A549 (cell line): Measurements from ENCODE around the gene BDH1. TPM values are rescaled to one million over a fixed set of nuclear protein-coding genes. Genes with fewer than 3 reads are reported as not detected.

Source experiments
- ATAC-seq, 2 experiments: fragments of 200-7000 bp in 1 of 2; fragments of >200 bp in 1 of 2; cut with Nextera tagmentation in 1 of 2; cut with Tn5 transposase in 1 of 2; 3 replicates each; pipeline versions ENCODE4 v1.8.0 to v1.9.1; 2018 to 2020; ENCODE audit warnings: mild to moderate bottlenecking in 1 of 2, moderate library complexity in 1 of 2
- CTCF ChIA-PET: fragments of 300-600 bp; sonication (Branson Sonifier 250); formaldehyde crosslinking; extraction: SDS; loops from one replicate; lab custom pipeline; 2021; ENCODE audit warnings: antibody characterized with exemption, inconsistent platforms; lab: Yijun Ruan, JAX
- POLR2A ChIA-PET: fragments of 350-600 bp; formaldehyde crosslinking; extraction: SDS; loops from one replicate; lab custom pipeline; 2021; ENCODE audit warnings: antibody characterized with exemption, inconsistent platforms; lab: Yijun Ruan, JAX
- DNase-seq, 2 experiments: peaks; one replicate each; pipeline versions ENCODE4 v3.0.0 to v3.0.0-alpha.2; 2011 to 2016; ENCODE audit warnings: low read depth in 1 of 2, low spot score in 1 of 2
- FAIRE-seq: peaks from 2 replicates; lab custom pipeline; 2011; peaks lifted over from hg19 to GRCh38; lab: Jason Lieb, UNC
- H3K27ac ChIP-seq, 2 experiments: fragments of >200 bp; sonication (Bioruptor Twin); formaldehyde crosslinking; 3 replicates each; pipeline ENCODE4 v1.5.1; 2016 to 2017
- H3K4me1 ChIP-seq: fragments of >200 bp; sonication (Bioruptor Twin); formaldehyde crosslinking; 3 replicates; pipeline ENCODE4 v1.6.1; 2016
- H3K4me2 ChIP-seq: fragments of >200 bp; sonication (Bioruptor Twin); formaldehyde crosslinking; 3 replicates; pipeline ENCODE4 v1.6.1; 2016
- H3K4me3 ChIP-seq: fragments of >200 bp; sonication (Bioruptor Twin); formaldehyde crosslinking; 3 replicates; pipeline ENCODE4 v1.5.1; 2016
- H3K9me3 ChIP-seq: fragments of >200 bp; sonication (Bioruptor Twin); formaldehyde crosslinking; 3 replicates; pipeline ENCODE4 v1.6.1; 2016
- CBX2 ChIP-seq: fragments of 200-600 bp; sonication (generic); IDR thresholded peaks from 2 replicates; pipeline ENCODE4 v1.6.1; 2016; ENCODE audit warnings: low read depth, mild to moderate bottlenecking, borderline replicate concordance
- CBX8 ChIP-seq: fragments of 200-600 bp; sonication (generic); IDR thresholded peaks from 2 replicates; pipeline ENCODE4 v1.6.1; 2016
- CHD2 ChIP-seq: fragments of 150-350 bp; IDR thresholded peaks from 2 replicates; pipeline ENCODE4 v1.6.1; 2014; ENCODE audit warnings: low read length; ENCODE audit not compliant: partially characterized antibody
- FOSB ChIP-seq: fragments of 250-450 bp; sonication (Bioruptor Pico); IDR thresholded peaks from 2 replicates; pipeline ENCODE4 v1.5.0; 2020; ENCODE audit warnings: mild to moderate bottlenecking, moderate library complexity
- HDAC2 ChIP-seq: fragments of 200-600 bp; sonication (generic); IDR thresholded peaks from 2 replicates; pipeline ENCODE4 v1.6.1; 2016
- KDM1A ChIP-seq: fragments of 200-600 bp; sonication (generic); IDR thresholded peaks from 2 replicates; pipeline ENCODE4 v1.6.1; 2016; ENCODE audit warnings: low read depth, mild to moderate bottlenecking
- MAFK ChIP-seq: fragments of 450-650 bp; IDR thresholded peaks from 2 replicates; pipeline ENCODE4 v1.6.1; 2014; ENCODE audit not compliant: partially characterized antibody
- NFE2L2 ChIP-seq: fragments of 150-350 bp; conservative IDR thresholded peaks from 2 replicates; pipeline ENCODE4 v1.6.1; 2014; ENCODE audit warnings: low read length
- NR3C1 ChIP-seq: fragments of >200 bp; sonication (Bioruptor Twin); formaldehyde crosslinking; IDR thresholded peaks from 3 replicates; pipeline ENCODE4 v1.6.1; 2017
- PHF8 ChIP-seq: fragments of 200-600 bp; sonication (generic); IDR thresholded peaks from 2 replicates; pipeline ENCODE4 v1.6.1; 2016; ENCODE audit warnings: low read depth, mild to moderate bottlenecking, antibody characterized with exemption, moderate library complexity, borderline replicate concordance
- POLR2A ChIP-seq: IDR thresholded peaks from 2 replicates; pipeline ENCODE4 v1.6.1; 2012; ENCODE audit warnings: mild to moderate bottlenecking, low read length
- RAD21 ChIP-seq, 2 experiments: fragments of >200 bp in 1 of 2; sonication (Bioruptor Twin) in 1 of 2; formaldehyde crosslinking in 1 of 2; IDR thresholded peaks in 1 of 2; conservative IDR thresholded peaks in 1 of 2; 2 replicates in 1 of 2; 3 replicates in 1 of 2; pipeline ENCODE4 v1.6.1; 2012 to 2018; ENCODE audit warnings: inconsistent platforms in 1 of 2
- RCOR1 ChIP-seq: fragments of 150-350 bp; IDR thresholded peaks from 2 replicates; pipeline ENCODE4 v1.6.1; 2014; ENCODE audit warnings: antibody characterized with exemption, low read length, low read depth
- SMC3 ChIP-seq: fragments of >200 bp; sonication (Bioruptor Twin); formaldehyde crosslinking; IDR thresholded peaks from 3 replicates; pipeline ENCODE4 v1.6.1; 2018; ENCODE audit warnings: inconsistent platforms
- ZFP36 ChIP-seq: fragments of 450-650 bp; IDR thresholded peaks from 2 replicates; pipeline ENCODE4 v1.6.1; 2014; ENCODE audit warnings: borderline replicate concordance; ENCODE audit not compliant: partially characterized antibody
- ZNF302 ChIP-seq: fragments of 250-450 bp; sonication (Bioruptor Pico); IDR thresholded peaks from 2 replicates; pipeline ENCODE4 v1.9.0; 2021; ENCODE audit warnings: inconsistent platforms, mild to moderate bottlenecking, moderate library complexity
- WGBS: methylation state at CpG from one replicate; pipeline ENCODE4 v1.1.6; 2017; ENCODE audit errors: missing lambda C conversion rate; 5-methylcytosine and 5-hydroxymethylcytosine counted together
- polyA plus RNA-seq, 4 experiments: library from polyadenylated mRNA; depleted of rRNA in 3 of 4; stranded (reverse); fragments of >200 nt; fragmentation: RNase III in 1 of 4; extraction: RNeasy Plus Mini Kit Qiagen cat#74134 plus additional on column Dnase treatment in 1 of 4; gene quantifications; 2 replicates in 3 of 4; 3 replicates in 1 of 4; pipeline ENCODE4 v1.2.3, GENCODE V29; 2011 to 2017
- TF ChIP-seq, protein P1 (sequence below): IDR thresholded peaks from 2 replicates; pipeline ENCODE4 v1.6.1; 2012
- TF ChIP-seq, protein P2 (sequence below): fragments of 150-350 bp; IDR thresholded peaks from 2 replicates; pipeline ENCODE4 v1.6.1; 2014; ENCODE audit warnings: low read depth, mild to moderate bottlenecking, low read length
- TF ChIP-seq, protein P3 (sequence below): fragments of 200-600 bp; sonication (generic); IDR thresholded peaks from 2 replicates; pipeline ENCODE4 v1.6.1; 2016; ENCODE audit warnings: antibody characterized with exemption, mild to moderate bottlenecking, moderate library complexity

BDH1 gene
- polyA plus RNA-seq, 2 of the 4 experiments (the other 2 are of a cell fraction) = 3.1 to 4.6 TPM

DNA sequence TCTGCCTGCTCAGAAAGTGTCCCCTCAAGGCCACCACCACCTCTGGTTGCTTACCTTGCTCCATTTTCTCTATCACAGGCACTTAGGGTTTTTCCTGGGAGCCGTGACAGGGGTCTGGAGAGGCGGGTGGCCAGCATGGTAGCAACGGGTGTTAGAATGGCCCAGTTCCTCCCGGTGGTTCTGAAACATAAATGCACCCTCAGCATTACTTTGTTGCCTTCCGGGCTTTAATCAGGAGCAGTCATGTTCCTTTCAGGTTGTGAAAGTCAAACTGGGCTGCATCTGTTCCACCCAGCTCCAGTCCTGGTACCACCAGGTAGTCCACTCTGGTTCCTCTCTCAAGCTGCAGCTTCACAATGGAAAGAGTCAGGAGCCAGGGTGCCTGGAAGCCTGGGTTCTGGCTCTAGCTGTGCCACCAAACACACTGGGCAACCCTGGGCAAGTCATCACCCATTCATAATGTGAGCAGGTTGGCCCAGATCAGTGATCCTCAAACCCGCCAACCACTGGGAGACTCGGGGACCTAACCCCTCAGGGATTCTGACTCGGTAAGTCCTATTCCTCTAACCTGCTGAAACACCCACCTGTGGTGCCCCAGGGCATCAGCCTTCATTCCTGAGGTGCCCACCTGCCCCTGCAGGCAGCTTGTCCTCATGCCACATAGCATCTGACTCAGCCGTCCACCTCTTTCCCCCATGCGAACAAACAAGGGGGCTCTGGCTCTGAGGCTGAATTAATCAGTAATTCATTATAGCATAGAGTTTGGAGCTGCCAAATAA lies 9.3 kb downstream of the BDH1 start:
- ATAC-seq = no peak
- ChIA-PET CTCF (no interaction called here), POLR2A (no interaction called here)
- DNase-seq = no peak
- H3K4me1 ChIP-seq = no peaks in the 10 kb centered on the region
- TF ChIP-seq MAFK = peak; percentile 60
- no peak for TF ChIP-seq RAD21 (conservative IDR thresholded peaks at IDR 0.05 in 1 of 2, IDR thresholded peaks at IDR 0.05 in 1 of 2)
- TF ChIP-seq, all 56 proteins: peak for 1
- no peak for FAIRE-seq
- H3K27ac ChIP-seq = no peak overlapping the region
- WGBS = 82% methylated on average over 10 of the region's 10 CpGs
- no peaks in the 10 kb centered on the region for H3K9me3 ChIP-seq
- no peak overlapping the region for H3K4me3 ChIP-seq
- no peak overlapping the region for H3K4me2 ChIP-seq

DNA sequence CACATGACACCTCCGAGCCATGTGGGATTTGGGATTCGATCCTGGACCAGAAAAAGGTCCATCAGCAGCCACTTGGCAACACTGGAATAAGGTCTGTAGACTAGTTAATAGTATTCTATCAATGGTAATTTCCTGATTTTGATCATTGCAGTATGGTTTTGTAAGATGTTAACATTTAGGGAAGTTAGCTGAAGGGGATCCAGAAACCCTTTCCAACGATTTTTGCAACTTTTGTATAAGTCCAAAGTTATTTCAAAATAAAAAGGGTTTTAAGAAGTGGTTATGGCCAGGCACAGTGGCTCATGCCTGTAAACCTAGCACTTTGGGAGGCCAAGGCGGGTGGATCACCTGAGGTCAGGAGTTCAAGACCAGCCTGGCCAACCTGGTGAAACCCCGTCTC lies 10.2 kb downstream of the BDH1 start:
- WGBS = 83% methylated on average over 5 of the region's 5 CpGs
- no peak for TF ChIP-seq NFE2L2
- TF ChIP-seq, protein P1, sequence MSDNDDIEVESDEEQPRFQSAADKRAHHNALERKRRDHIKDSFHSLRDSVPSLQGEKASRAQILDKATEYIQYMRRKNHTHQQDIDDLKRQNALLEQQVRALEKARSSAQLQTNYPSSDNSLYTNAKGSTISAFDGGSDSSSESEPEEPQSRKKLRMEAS = no peak
- TF ChIP-seq CHD2 = no peak
- no peak for TF ChIP-seq CBX8
- no peak for TF ChIP-seq SMC3
- no peak for TF ChIP-seq ZNF302 (CRISPR knock-in tag)
- TF ChIP-seq, protein P2, sequence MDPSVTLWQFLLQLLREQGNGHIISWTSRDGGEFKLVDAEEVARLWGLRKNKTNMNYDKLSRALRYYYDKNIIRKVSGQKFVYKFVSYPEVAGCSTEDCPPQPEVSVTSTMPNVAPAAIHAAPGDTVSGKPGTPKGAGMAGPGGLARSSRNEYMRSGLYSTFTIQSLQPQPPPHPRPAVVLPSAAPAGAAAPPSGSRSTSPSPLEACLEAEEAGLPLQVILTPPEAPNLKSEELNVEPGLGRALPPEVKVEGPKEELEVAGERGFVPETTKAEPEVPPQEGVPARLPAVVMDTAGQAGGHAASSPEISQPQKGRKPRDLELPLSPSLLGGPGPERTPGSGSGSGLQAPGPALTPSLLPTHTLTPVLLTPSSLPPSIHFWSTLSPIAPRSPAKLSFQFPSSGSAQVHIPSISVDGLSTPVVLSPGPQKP = no peak
- TF ChIP-seq NR3C1 = no peak
- TF ChIP-seq FOSB = no peak
- no peak for TF ChIP-seq RCOR1
- TF ChIP-seq, protein P3, sequence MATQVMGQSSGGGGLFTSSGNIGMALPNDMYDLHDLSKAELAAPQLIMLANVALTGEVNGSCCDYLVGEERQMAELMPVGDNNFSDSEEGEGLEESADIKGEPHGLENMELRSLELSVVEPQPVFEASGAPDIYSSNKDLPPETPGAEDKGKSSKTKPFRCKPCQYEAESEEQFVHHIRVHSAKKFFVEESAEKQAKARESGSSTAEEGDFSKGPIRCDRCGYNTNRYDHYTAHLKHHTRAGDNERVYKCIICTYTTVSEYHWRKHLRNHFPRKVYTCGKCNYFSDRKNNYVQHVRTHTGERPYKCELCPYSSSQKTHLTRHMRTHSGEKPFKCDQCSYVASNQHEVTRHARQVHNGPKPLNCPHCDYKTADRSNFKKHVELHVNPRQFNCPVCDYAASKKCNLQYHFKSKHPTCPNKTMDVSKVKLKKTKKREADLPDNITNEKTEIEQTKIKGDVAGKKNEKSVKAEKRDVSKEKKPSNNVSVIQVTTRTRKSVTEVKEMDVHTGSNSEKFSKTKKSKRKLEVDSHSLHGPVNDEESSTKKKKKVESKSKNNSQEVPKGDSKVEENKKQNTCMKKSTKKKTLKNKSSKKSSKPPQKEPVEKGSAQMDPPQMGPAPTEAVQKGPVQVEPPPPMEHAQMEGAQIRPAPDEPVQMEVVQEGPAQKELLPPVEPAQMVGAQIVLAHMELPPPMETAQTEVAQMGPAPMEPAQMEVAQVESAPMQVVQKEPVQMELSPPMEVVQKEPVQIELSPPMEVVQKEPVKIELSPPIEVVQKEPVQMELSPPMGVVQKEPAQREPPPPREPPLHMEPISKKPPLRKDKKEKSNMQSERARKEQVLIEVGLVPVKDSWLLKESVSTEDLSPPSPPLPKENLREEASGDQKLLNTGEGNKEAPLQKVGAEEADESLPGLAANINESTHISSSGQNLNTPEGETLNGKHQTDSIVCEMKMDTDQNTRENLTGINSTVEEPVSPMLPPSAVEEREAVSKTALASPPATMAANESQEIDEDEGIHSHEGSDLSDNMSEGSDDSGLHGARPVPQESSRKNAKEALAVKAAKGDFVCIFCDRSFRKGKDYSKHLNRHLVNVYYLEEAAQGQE = no peak
- TF ChIP-seq CBX2 = no peak
- no peak for TF ChIP-seq ZFP36
- no peak for TF ChIP-seq PHF8
- no peak for TF ChIP-seq POLR2A
- Histone ChIP-seq H3K4me2 (no peak overlapping the region), H3K9me3 (no peaks in the 10 kb centered on the region), H3K27ac (no peak overlapping the region), H3K4me1 (no peaks in the 10 kb centered on the region), H3K4me3 (no peak overlapping the region)
- POLR2A ChIA-PET = no interaction called here
- DNase-seq (no peak), FAIRE-seq (no peak), ATAC-seq (no peak)
- CTCF ChIA-PET = interaction anchor here (0.6 to 1.5 kb wide), 2 partner anchors 9 to 54 kb away, joined by 3 to 4 read pairs; no protein-coding TSS in a partner anchor

DNA sequence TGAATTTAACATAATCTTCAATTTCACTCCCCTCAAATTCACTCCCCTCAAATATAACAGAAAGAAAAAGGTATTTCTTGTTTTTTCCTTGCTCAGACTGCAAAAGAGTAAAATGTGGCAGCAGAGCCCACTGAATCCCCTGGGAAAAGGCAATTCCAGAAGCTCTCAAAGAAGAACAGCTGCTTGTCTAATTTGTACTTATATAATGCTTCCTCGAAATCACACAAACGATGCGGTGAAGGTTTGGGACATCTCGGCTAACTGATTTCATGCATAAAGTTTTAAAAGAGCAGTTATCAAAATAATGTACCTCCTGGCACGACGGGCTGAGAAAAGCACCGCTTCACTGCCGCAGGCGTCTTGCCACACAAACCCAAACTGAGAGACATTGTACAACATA lies 10.7 kb downstream of the BDH1 start:
- ChIA-PET CTCF (interaction anchor here (1.5 kb wide), 1 partner anchor 9 kb away, joined by 3 read pairs; no protein-coding TSS in a partner anchor), POLR2A (no interaction called here)
- Histone ChIP-seq H3K4me2 (no peak overlapping the region), H3K4me1 (no peaks in the 10 kb centered on the region), H3K27ac (no peak overlapping the region), H3K9me3 (no peaks in the 10 kb centered on the region), H3K4me3 (no peak overlapping the region)
- no peak for ATAC-seq
- 94% methylated on average over 9 of the region's 9 CpGs for WGBS
- TF ChIP-seq, protein P2 = no peak
- TF ChIP-seq KDM1A (no peak), HDAC2 (no peak)
- DNase-seq = no peak
- no peak for FAIRE-seq
